ENCODE data around the gene DLX5. TPM values are rescaled to one million over a fixed set of nuclear protein-coding genes. Genes with fewer than 3 reads are reported as not detected.

The DLX5 gene
- total RNA-seq, 1 experiment from 2014 or later, result not detected

DNA sequence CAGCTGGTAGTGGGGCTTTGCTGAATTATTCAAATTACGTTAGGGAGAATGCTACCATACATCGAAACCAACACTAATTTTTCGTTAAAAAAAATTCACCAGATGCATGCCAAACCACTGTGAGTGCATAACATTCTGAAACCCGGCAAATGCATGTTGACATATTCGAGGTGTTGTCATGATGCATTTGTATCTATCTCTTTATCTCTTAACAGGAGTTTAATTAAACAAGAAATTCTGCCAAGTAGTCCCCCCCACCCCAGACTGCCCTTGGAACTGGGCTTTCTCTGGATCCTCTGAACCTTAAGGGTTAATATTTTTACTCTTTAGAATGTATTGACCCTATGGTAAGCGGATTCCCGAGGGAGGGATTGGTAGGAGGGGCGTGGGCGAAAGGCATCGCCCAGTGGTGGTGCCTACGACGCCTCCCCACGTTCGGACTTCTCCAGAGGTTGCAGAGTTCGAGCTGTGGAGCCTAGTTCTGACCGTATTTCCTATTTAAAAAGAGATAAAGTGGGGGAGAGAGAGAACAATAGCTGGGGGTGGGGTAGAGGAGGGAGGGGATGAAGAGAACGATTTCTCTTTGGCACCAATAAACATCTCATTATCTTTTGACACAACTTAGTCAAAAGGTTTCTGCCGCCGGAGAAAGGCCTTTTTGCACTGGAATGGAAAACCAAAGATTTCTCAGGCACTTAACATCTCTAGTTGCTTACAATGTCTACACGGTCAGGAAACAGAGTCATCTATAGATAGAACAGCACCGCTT lies 12.1 kb downstream of the DLX5 start:
- ATAC-seq (no peak; the same call in 1 of the 2 replicates), DNase-seq (ENCODE audit: low spot score) (no peak)
- Mint-ChIP-seq H3K4me3 (peak overlapping the region; percentile 41; the same call in 1 of the 2 replicates), H3K36me3 (peaks cover 3% of the 10 kb centered on the region; the same call in 1 of the 2 replicates), H3K27me3 (ENCODE audit: low read depth) (peaks cover 100% of the 10 kb centered on the region), H3K27ac (no peak overlapping the region), H3K9me3 (no peaks in the 10 kb centered on the region), H3K4me1 (peaks cover 43% of the 10 kb centered on the region)
- TF ChIP-seq, protein P1, sequence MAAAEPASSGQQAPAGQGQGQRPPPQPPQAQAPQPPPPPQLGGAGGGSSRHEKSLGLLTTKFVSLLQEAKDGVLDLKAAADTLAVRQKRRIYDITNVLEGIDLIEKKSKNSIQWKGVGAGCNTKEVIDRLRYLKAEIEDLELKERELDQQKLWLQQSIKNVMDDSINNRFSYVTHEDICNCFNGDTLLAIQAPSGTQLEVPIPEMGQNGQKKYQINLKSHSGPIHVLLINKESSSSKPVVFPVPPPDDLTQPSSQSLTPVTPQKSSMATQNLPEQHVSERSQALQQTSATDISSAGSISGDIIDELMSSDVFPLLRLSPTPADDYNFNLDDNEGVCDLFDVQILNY (CRISPR knock-in tag; IDR thresholded peaks at IDR 0.05), result no peak
- TF ChIP-seq, protein P2, sequence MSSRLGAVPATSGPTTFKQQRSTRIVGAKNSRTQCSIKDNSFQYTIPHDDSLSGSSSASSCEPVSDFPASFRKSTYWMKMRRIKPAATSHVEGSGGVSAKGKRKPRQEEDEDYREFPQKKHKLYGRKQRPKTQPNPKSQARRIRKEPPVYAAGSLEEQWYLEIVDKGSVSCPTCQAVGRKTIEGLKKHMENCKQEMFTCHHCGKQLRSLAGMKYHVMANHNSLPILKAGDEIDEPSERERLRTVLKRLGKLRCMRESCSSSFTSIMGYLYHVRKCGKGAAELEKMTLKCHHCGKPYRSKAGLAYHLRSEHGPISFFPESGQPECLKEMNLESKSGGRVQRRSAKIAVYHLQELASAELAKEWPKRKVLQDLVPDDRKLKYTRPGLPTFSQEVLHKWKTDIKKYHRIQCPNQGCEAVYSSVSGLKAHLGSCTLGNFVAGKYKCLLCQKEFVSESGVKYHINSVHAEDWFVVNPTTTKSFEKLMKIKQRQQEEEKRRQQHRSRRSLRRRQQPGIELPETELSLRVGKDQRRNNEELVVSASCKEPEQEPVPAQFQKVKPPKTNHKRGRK (CRISPR knock-in tag; IDR thresholded peaks at IDR 0.05; ENCODE audit: borderline replicate concordance), result no peak
- TF ChIP-seq, protein P3, sequence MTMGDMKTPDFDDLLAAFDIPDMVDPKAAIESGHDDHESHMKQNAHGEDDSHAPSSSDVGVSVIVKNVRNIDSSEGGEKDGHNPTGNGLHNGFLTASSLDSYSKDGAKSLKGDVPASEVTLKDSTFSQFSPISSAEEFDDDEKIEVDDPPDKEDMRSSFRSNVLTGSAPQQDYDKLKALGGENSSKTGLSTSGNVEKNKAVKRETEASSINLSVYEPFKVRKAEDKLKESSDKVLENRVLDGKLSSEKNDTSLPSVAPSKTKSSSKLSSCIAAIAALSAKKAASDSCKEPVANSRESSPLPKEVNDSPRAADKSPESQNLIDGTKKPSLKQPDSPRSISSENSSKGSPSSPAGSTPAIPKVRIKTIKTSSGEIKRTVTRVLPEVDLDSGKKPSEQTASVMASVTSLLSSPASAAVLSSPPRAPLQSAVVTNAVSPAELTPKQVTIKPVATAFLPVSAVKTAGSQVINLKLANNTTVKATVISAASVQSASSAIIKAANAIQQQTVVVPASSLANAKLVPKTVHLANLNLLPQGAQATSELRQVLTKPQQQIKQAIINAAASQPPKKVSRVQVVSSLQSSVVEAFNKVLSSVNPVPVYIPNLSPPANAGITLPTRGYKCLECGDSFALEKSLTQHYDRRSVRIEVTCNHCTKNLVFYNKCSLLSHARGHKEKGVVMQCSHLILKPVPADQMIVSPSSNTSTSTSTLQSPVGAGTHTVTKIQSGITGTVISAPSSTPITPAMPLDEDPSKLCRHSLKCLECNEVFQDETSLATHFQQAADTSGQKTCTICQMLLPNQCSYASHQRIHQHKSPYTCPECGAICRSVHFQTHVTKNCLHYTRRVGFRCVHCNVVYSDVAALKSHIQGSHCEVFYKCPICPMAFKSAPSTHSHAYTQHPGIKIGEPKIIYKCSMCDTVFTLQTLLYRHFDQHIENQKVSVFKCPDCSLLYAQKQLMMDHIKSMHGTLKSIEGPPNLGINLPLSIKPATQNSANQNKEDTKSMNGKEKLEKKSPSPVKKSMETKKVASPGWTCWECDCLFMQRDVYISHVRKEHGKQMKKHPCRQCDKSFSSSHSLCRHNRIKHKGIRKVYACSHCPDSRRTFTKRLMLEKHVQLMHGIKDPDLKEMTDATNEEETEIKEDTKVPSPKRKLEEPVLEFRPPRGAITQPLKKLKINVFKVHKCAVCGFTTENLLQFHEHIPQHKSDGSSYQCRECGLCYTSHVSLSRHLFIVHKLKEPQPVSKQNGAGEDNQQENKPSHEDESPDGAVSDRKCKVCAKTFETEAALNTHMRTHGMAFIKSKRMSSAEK (CRISPR knock-in tag; IDR thresholded peaks at IDR 0.05; ENCODE audit: borderline replicate concordance), result no peak
- TF ChIP-seq, protein P4, sequence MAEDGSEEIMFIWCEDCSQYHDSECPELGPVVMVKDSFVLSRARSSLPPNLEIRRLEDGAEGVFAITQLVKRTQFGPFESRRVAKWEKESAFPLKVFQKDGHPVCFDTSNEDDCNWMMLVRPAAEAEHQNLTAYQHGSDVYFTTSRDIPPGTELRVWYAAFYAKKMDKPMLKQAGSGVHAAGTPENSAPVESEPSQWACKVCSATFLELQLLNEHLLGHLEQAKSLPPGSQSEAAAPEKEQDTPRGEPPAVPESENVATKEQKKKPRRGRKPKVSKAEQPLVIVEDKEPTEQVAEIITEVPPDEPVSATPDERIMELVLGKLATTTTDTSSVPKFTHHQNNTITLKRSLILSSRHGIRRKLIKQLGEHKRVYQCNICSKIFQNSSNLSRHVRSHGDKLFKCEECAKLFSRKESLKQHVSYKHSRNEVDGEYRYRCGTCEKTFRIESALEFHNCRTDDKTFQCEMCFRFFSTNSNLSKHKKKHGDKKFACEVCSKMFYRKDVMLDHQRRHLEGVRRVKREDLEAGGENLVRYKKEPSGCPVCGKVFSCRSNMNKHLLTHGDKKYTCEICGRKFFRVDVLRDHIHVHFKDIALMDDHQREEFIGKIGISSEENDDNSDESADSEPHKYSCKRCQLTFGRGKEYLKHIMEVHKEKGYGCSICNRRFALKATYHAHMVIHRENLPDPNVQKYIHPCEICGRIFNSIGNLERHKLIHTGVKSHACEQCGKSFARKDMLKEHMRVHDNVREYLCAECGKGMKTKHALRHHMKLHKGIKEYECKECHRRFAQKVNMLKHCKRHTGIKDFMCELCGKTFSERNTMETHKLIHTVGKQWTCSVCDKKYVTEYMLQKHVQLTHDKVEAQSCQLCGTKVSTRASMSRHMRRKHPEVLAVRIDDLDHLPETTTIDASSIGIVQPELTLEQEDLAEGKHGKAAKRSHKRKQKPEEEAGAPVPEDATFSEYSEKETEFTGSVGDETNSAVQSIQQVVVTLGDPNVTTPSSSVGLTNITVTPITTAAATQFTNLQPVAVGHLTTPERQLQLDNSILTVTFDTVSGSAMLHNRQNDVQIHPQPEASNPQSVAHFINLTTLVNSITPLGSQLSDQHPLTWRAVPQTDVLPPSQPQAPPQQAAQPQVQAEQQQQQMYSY (CRISPR knock-in tag; IDR thresholded peaks at IDR 0.05), result no peak
- no peak for TF ChIP-seq ESRRA (CRISPR knock-in tag; IDR thresholded peaks at IDR 0.05; ENCODE audit: borderline replicate concordance)
- TF ChIP-seq ETV6 (CRISPR knock-in tag; IDR thresholded peaks at IDR 0.05), result no peak
- no peak for TF ChIP-seq NR2C2 (CRISPR knock-in tag; IDR thresholded peaks at IDR 0.05)
- POLR2A ChIA-PET, result interaction anchor here (0.6 kb wide), 1 partner anchor 1106 kb away, joined by 7 read pairs; no protein-coding TSS in a partner anchor
- CTCF ChIA-PET, result interaction anchor here (0.9 to 1.9 kb wide), 4 partner anchors 9 to 16 kb away, joined by 3 to 8 read pairs (median 6); partner anchors contain the start of gene DLX5

DNA sequence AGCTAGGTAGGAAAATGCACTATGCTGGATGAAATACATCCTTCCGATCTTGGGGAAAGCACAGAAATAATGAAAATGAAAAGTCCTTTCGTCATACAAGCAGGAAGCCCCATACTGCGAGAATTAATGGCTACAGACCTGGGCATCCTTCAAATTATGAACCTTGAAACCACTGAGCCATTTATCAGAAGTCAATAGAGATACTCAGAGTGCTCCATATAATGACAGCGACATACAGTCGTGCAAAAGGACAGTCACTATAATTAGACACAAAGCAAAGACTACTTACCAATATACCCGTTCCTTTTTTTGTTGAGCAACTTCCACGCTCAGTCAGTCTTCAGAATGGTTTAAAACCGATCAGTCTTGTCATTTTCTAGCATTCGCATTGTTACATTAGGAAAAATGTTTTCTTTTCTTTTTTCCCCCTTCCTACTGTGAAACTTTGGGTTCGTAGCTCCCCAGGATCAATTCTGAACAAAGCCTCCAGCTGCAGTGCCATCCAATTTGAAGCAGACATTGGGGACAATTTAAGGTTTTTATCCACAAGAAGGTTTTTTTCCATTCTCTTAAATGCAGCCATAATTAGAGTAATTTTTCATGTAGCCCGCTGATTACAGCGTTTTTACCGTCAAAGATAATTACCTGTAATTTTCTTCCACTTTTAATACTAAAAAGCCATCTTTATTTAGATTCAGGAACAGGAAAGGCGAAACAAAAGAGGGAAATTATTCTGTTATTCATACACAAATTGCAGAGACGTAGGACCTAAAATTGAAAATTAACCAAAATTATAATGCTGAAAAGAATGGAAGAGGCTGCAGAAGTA lies 12.9 kb downstream of the DLX5 start:
- POLR2A ChIA-PET, result no interaction called here
- DNase-seq (ENCODE audit: low spot score), result no peak
- H3K9me3 Mint-ChIP-seq, result no peaks in the 10 kb centered on the region
- peaks cover 100% of the 10 kb centered on the region for H3K27me3 Mint-ChIP-seq (ENCODE audit: low read depth)
- no peak for ATAC-seq
- TF ChIP-seq TEAD1 (CRISPR knock-in tag; IDR thresholded peaks at IDR 0.05) (no peak), CDX4 (CRISPR knock-in tag; IDR thresholded peaks at IDR 0.05; ENCODE audit: borderline replicate concordance) (no peak)
- H3K4me3 Mint-ChIP-seq, result no peak overlapping the region
- no peak overlapping the region for H3K27ac Mint-ChIP-seq
- H3K36me3 Mint-ChIP-seq, result peaks cover 3% of the 10 kb centered on the region; the same call in 1 of the 2 replicates
- CTCF ChIA-PET, result interaction anchor here (1.3 to 1.9 kb wide), 2 partner anchors 10 to 16 kb away, joined by 7 to 8 read pairs; no protein-coding TSS in a partner anchor
- peaks cover 43% of the 10 kb centered on the region for H3K4me1 Mint-ChIP-seq
